Fibroblast of the conjunctiva (primary cell): ENCODE data around the gene KRTDAP.

Experiments used
- DNase-seq: peaks from one replicate; pipeline ENCODE4 v3.0.0-alpha.2; 2010; ENCODE audit warnings: low read depth

KRTDAP gene

DNA sequence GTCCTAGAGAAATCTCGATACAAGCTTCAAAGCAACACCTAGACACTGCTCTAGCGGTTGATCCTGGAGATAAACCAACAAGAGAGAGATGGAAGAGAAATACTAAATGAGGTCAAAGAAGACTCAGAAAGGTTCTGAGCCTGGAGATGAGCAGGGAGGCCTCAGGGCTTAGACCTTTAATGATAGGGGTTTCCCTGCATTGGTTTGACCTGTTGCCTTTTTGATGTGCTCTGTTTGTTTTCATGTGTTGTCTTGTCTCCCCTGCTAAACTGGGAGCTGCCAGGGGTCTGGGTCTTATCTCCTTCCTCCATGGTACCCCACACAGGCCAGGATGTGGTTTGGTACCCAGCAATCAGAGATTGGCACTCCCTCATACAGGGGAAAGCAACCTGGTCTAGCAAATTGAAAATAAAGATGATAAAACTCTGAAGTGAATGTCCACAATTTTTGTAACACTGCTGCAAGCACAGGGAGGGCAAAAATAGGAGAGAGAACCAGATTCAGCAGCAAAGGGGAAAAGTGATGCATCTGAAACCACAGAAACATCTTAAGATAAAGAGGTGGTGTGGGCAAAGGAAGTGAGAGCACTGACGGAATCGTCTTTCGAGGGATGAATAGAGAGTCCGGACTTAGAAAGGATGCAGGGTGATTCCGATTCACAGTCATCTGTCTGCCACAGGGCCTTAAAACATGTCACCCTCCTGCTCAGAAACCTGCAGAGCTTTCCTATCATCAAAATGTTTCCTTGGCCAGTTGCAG is 38.7 kb downstream of the KRTDAP start:
- DNase-seq, result no peak

DNA sequence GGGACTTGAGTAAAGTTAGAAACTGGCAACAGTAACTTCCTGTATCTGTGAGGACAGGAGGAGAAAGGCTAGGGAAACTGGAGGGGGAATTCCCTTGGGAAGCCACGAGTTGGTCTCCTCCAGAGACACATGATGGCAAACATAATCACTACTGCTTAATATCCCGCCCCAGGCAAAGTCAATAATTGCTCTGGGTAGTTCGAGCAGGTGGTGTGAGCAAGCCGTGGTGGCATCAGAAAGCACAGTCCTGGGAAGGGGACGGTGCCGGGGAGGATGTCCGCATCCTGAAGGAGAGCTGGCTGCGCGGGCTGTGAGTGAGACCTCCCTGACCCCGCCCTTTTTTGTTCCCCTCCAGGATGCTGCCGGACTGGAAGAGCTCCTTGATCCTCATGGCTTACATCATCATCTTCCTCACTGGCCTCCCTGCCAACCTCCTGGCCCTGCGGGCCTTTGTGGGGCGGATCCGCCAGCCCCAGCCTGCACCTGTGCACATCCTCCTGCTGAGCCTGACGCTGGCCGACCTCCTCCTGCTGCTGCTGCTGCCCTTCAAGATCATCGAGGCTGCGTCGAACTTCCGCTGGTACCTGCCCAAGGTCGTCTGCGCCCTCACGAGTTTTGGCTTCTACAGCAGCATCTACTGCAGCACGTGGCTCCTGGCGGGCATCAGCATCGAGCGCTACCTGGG is 40.8 kb downstream of the KRTDAP start:
- DNase-seq, result no peak

DNA sequence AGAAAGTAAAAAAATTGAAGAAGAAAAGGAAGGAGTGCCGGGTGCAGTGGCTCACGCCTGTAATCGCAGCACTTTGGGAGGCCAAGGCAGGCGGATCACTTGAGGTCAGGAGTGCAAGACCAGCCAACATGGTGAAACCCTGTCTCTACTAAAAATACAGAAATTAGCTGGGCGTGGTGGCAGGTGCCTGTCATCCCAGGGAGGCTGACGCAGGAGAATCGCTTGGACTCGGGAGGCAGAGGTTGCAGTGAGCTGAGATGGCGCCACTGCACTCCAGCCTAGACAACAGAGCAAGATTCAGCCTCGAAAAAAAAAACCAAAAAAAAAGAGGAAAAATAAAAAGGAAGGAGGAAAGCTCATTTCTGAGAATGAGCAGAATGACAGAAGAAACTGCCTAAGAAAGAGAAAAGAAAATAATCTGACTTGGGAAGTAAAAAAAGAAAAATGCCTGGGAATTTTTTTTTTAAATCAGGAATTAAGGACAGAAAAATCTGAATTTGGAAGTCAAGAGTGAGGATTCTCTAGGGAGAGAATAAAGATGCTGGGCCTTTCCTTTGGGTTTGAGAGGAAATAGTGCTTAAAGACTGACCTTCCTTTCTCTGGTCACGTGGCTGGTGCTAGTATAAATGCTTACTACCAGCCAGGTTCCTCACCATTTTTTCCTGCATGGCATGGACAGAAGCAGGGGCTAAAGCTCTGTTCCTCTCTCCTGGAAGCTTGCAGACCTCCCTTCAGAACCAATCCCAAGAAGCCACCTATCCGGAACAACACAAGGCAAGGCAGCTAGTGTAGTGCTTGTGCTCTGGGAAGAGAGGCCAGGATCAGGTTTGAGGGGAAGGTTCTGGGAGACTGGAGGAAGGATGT is 42.4 kb downstream of the KRTDAP start, which contains the start of gene FFAR2:
Gene FFAR2, plus strand, starts transcription at position 652 of the 864 bp plus-strand sequence. CDS start 1,458 bp downstream, outside the sequence.
- no peak for DNase-seq

DNA sequence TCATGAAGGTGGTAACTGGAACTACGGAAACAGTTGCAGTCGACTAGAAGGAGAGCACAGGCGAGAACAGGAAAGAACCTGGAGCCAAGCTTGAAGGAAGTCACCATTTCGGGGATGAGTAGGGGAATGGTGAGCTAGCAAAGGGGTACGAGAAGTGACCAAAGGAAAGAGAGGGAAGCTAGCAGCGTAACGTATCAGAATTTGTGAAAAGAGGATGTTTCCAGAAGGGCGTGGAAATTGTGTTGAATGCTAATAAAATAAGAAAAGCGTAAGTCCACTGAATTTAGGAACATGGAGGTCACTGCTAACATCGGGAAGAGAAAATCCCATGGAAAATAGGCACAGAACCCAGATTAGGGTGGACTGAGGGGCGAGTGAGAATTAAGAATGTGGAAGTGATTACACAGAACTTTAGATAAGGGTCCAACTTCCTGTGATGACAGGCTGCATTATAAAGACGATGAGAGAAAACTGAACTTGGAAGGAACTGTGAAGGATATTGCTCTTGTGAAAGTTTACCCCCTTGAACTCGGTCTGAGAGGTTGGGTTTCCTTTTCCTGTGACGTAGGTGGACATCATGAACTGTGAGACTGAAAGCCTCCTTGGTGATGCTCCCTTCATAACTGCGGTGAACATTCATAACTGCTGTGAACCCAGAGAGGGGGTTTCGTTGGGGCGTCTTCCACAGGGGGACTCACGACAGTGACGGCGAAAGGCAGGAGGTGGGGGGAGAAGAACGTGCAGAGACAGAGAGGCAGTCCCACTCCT is 44.3 kb downstream of the KRTDAP start:
- DNase-seq, result no peak

DNA sequence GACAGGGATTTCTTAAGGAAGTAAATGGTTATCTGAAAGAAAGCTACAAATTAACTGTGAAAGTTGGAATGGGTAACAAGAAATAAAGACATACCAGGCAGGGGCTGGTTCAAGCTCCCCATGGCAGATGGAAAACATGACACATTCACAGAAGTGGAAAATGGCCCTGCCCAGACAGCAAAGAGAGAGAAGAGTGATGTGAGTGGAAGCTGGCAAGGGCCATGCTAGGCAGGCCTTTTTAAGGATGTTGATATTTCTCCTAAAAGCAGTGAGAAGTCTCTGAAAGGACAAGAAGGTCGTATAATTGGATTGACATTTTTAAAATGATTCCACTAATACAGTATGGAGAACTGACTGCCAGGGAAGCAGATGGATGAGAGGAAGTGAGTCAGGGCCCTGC is 45.5 kb downstream of the KRTDAP start:
- DNase-seq, result no peak

DNA sequence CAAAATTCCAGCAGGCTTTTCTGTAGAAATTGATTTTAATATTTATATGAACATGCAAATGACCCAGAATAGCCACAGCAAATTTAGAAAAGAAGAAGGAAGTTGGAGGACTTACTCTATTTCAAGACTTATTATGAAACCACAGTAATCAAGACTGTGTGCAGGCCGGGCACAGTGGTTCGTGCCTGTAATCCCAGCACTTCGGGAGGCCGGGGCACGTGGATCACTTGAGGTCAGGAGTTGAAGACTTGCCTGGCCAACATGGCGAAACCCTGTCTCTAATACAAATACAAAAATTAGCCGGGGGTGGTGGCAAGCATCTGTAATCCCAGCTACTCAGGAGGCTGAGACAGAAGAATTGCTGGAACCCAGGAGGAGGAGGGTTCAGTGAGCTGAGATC is 48.2 kb downstream of the KRTDAP start:
- DNase-seq, result no peak

DNA sequence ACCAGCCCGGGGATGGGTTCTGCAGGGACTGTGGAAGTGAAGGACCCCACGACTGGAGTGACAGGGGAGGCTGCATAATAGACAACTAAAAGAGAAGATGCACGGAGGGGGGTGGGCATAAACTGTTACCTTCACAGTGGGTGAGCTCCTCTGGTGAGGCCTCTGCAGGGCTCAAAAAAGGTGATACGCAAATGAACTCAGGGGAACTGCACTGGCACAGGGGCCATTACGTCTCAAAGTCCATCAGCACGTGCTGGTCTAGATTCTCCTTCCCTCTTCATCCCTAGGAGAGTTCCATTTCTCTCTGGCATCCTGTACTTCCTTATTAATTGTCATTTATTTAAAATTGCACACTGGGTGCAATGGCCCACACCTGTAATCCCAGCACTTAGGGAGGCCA is 50.3 kb downstream of the KRTDAP start:
- DNase-seq, result no peak

DNA sequence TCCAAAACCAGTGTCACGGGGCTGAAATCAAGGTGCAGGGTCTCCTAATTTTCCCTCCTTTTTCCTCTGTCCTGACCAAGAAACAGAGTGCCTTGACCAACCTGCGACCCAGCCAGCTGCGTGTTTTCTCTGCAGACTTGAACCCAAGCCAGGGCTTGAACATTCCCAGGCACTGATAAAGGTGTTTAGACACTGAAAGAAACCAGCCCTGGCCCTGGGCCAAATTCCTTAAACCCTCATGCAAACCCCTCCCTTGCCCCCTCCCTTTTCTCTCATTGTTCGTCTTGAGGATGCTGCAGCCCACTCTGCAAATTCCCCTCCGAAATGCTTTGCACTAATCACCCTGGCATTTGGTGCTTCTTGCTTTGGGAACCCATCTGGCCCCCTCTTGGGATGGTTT is 51.7 kb downstream of the KRTDAP start:
- no peak for DNase-seq

DNA sequence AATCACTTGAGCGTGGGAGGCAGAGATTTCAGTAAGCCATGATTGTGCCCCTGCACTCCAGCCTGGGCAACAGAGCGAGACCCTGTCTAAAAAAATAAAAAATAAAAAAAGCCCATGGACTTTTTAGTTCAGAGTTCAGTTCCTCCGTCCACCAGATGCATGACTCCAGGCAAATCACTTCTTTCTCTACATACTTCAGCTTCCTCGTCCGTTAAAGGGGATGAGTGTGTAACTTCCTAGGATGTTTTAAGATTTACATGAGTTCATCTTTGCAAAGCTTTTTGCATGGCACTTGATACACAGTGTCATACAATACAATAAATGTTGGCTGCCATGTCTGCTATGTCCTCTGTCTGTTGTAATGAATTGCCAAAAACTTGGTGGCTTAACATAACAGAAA is 52.2 kb downstream of the KRTDAP start:
- DNase-seq, result no peak

DNA sequence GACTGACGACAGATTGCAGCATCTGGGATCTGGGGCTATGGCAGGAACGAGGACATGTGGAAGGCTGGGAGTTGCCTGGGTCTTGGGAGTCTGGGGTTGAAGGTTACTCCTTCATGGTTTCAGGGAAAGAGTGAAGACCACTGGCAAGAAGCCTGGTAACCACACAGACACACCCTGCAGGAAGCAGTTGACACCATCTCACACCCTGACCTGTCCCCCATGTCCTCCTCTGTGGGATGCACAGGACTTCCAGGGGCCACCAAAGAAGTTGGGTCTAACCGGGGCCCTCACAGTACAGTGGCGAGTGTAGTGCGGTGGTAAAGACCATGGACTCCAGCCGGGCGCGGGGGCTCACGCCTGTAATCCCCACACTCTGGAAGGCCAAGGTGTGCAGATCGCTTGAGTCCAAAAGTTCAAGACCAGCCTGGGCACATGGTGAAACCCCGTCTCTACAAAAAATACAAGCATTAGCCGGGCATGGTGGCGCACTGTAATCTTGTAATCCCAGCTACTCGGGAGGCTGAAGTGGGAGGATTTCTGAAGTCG is 52.8 kb downstream of the KRTDAP start:
- DNase-seq, result no peak
